SK-MEL-5 (cell line): ENCODE data around the gene GBE1. TPM values are rescaled to one million over a fixed set of nuclear protein-coding genes. Genes with fewer than 3 reads are reported as not detected.
A peak's percentile ranks its signal among the peaks of the same experiment; 100 is the strongest.
"Not testable (repeated sequence)": the region's sequence is repeated elsewhere in the genome, so short reads cannot be mapped to it uniquely, and the experiment has no call there.

Source experiments
- DNase-seq: peaks from one replicate; pipeline ENCODE4 v3.0.0-alpha.2; 2016; ENCODE audit warnings: low read depth, low spot score
- in situ Hi-C: cut with HindIII; loops from 2 replicates; pipeline ENCODE4 v1.10.0; 2016; ENCODE audit warnings: low sequenced_read_pairs, high pct_unique_total_duplicates, low pct_unique_long_range_greater_than_20kb
- total RNA-seq: library from RNA; depleted of rRNA; stranded (reverse); fragments of >200 nt; shearing (Covaris generic); gene quantifications from 2 replicates; pipeline ENCODE4 v1.2.3, GENCODE V29; 2014

Gene GBE1
- total RNA-seq, 1 experiment from 2014 or later, result 52.6 TPM

- in situ Hi-C loops, result no loop called here
- no peak for DNase-seq
Observed at GRCh38 chr3:81521855-81522254, 239.6 kb downstream of the GBE1 start.

DNA sequence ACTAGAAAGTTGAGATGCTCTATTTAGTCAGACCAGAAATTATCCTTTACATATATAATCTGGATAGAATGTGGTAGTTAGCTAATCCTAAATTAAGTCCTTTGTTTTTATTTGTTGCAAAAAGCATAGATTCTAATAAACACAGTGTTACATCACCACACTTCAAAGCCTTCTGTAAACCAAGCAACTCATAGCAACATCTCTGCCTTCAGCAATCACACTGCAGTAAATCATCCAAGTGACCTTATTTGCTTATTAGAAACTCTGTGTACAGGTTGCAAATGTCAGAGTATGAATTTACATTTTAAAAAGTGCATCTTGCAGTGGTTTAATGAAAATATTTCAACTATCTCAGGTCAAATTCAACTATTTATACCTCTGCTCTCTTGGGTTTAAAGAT, 242.5 kb downstream of the GBE1 start:
- no peak for DNase-seq
- in situ Hi-C loops, result no loop called here

DNA sequence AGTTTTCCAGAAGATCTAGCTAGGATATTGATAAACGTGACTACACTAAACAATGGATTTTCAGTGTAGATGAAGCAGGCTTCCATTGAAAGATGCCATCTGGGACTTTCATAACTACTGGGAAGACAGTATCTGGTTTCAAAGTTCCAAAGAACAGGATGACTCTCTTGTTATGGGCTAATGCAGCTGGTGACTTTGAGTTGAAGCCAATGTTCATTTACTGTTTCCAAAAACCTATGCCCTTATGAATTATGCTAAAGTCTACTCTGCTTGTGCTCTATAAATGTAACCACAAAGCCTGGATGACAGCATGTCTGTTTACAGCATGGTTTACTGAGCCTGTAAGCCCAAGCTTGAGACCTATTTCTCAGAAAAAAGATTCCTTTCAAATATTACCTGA, 245.4 kb downstream of the GBE1 start:
- DNase-seq, result no peak
- in situ Hi-C loops, result no loop called here

DNA sequence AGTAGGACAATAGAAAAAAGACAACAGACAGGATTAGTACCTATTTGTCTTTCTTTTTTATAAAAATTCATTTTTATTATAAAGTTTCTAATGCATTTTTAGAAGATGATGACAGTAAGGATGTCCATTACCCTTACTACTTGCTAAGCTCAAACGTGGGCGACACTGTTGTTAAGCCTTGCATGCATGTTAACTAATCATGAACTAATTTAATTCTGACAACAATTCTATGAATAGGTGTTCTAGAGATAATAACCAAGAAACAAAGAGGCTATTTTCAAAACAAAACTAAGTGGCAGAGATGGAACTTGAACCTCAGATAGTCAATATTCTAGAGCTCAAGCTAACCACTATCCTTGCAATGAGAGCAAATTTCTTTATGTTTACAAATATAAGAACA, 247.9 kb downstream of the GBE1 start:
- DNase-seq, result no peak
- in situ Hi-C loops, result no loop called here

DNA sequence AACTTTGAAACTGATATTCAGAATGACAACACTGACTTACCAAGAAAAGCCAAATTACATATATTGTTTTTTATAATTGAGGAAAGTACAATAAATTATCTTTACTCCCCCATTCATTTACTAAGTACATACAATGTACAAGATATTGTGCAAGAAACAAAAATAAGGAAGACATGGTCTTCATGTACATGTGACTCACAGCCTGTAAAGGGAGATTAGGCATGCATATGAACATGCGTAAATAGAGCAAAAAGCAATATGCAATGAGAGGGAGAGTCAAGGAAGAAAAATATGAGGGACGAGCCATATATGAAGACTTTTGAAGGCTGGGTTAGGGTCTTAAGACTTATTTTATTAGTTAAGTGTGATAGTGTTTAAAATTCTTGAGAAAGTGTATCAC, 258.4 kb downstream of the GBE1 start:
- no peak for DNase-seq
- in situ Hi-C loops, result no loop called here

GRCh38 chr3:81502236-81502635, 259.2 kb downstream of the GBE1 start:
- DNase-seq, result no peak
- in situ Hi-C loops, result no loop called here

DNA sequence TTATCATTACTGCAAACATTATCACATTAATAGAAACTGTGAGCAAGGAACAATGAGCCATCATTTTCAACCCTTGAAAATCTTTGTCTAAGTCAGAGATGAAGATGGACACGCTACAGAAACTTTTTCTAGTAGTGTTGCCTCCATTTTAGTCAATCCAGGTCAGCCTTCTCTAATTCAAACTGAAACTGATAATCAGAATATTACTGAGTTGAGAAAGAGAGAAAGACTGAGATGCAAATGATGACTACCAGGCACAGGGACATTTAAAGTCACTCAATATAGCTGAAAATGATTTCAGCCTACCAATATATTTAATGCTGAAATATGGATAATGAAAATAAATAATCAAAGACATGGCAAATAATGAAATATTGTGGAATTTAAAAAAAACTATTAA, 261.4 kb downstream of the GBE1 start:
- in situ Hi-C loops, result no loop called here
- DNase-seq, result no peak

GRCh38 chr3:81497572-81498251, 263.7 kb downstream of the GBE1 start:
- in situ Hi-C loops, result no loop called here
- no peak for DNase-seq

DNA sequence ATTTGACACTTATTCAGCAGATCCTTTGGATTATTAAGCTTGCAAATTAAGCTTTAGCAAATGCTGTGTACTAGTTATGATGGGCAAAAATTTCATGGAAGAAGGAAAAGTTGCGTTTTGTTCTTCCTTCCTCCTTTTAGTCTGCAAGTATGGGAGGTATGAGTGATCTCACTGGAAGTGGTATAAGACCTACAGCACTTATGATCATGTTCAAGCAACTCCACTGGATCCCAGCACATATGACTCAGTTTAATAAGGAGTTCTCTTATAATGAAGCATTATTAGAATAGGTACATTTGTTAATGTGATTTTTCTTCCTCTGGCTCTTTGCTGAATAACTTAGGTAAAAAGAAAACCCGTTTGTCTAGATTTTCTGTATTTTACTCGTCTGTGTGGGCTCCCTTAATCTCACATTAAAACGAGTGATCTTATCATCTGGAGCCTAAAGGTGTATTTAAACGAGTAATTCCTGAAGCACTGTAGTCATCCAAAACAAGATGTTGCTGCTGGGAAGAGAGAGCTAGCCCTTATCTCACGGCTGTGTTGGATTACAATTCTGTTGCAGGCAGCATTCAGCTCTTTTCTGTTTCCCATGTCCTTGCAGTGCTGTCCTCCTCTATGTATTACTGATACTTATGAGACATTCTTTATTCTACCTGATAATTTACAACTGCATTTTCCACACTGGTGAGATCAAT, 264.9 kb downstream of the GBE1 start:
- in situ Hi-C loops, result no loop called here
- DNase-seq, result no peak

- DNase-seq, in situ Hi-C loops: not testable (repeated sequence)
Observed at GRCh38 chr3:81492471-81492870, 269.0 kb downstream of the GBE1 start.

DNA sequence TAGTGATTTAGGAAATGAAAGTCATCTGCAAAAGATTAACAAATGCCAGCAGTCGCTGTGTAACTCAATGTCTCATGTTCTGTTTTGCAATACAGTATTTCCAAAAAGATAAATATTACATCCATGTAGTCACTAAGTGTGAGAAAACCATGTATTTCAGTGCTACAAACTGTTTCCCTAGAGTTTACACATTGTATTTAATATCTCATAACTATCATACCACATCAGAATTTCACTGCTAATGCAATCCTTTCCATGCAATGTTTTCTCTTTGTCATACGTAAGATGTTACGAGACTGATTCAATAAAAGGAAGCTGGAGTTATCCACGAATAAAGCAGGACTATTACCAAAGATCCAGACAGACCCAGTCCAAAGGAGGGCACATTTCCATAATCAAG, 269.4 kb downstream of the GBE1 start:
- no peak for DNase-seq
- in situ Hi-C loops, result no loop called here

DNA sequence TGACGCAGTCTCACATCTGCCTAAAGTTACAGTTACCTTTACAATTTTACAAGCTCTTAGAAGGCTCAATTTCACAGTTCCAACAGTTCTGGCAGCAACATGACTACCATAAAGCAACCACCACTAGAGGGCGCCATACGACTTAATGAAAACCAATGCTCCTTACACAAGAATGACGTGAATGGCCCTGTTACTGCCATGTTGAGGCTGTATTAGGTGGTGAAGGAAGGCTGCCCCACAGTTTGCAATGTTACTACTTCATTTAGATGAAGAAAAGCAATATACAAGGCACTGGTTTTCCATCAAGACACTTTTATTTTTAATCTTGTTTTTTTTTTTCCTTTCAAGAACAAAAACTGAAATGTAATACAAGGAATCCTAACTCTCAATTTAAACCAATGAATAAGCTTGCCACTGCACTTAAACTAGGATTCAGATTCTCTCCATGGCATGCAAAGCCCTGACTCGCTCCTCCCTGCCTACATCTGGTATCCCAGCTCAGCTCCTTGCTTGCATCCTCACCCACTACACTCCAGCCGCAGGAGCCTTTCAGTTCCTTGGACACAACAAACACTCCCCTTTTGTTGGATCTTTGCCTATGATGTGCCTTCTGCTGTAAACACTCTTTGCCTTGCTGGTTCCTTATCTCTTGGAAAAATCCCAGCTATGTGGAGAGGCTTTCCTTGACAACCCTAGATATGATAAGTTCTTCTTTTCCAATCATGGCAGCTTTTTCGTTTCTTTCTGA, 270.7 kb downstream of the GBE1 start:
- in situ Hi-C loops, result no loop called here
- DNase-seq, result peak; percentile 93

DNA sequence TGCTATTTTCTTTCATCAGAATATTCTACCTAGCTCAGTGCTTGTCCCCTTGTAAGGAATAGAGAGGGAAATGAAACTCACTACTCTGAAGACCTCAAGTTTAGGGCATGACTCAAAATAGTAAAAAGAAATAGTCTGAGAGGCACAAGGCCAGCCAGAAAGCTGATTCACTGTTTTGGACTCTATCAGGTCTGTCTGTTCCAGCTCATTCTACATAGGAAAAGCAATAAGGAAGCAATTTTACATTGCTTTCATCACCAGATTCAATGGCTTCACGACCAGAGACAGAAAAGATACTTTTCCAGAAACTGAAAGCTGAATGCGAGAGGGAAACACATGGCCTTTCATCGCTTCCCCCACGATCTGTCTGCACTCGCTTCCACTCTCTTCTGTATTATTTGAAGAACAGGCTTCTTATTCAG, 276.0 kb downstream of the GBE1 start:
- DNase-seq, result no peak
- in situ Hi-C loops, result no loop called here

- DNase-seq, result no peak
- in situ Hi-C loops, result no loop called here
Observed at GRCh38 chr3:81484520-81484919, 276.9 kb downstream of the GBE1 start.

GRCh38 chr3:81483046-81483445, 278.4 kb downstream of the GBE1 start:
- DNase-seq, result no peak
- in situ Hi-C loops, result no loop called here

DNA sequence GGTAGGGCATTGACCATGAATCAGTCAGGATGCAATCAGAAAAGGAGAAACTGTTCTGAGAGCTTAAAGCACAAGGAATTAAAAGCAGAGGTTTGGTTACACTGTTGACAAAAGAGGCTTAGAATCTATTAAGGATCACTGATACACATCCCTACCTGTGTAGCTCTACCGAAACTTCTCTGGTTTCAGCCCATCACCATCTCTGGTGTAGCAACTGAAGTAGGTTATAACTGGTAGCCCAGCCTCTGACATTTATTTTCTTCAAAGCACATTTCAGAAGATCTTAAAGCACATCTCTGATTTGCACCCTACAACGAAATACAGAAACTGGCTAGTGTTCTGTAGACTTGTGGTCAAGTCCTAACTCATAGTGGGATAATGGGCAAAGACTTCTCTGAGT, 283.7 kb downstream of the GBE1 start:
- DNase-seq, result no peak
- in situ Hi-C loops, result no loop called here

DNA sequence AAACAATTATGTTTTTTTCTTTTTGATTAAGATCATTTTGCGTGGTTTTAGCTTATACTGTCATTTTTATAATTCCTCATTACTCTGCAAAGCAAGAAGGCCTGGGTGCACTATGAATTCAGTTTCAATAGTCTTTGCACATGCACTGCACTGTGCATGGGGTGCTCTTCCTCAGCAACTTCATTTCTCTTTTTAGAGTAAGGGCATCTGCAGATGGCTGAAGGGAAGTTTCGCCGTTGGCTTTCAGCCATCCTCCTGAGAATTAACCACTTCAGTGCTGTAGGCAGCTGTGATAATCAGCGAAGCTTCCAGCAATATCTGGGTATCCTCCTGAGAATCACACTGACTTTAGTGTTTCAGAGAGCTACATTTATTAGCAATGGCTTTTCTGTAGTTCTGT, 284.8 kb downstream of the GBE1 start:
- in situ Hi-C loops, result no loop called here
- DNase-seq, result no peak

- in situ Hi-C loops, result no loop called here
- no peak for DNase-seq
Observed at GRCh38 chr3:81472600-81473362, 288.7 kb downstream of the GBE1 start.
